Tibial nerve (tissue), 4 donors: ENCODE results near the gene ATP6V1F.

Source experiments
- CTCF ChIP-seq, 5 experiments: fragments of 200-600 bp in 3 of 5; fragments of 450-650 bp in 2 of 5; sonication (generic) in 3 of 5; IDR thresholded peaks; one replicate each; pipeline ENCODE4 v1.5.1; 2016 to 2019; ENCODE audit warnings: antibody characterized with exemption in 5 of 5, mild to moderate bottlenecking in 3 of 5, moderate library complexity in 2 of 5
- EP300 ChIP-seq, 2 donors: sonication (generic); formaldehyde crosslinking; IDR thresholded peaks; one replicate each; pipeline ENCODE4 v1.6.1; 2017; ENCODE audit warnings: antibody characterized with exemption in 2 of 2, mild to moderate bottlenecking in 1 of 2
- POLR2A ChIP-seq, 2 donors: fragments of 450-650 bp; IDR thresholded peaks; one replicate each; pipeline ENCODE4 v1.6.1; 2017; ENCODE audit warnings: antibody characterized with exemption in 2 of 2, mild to moderate bottlenecking in 2 of 2, moderate library complexity in 2 of 2

GRCh38 chr7:128887169-128888038 is 24.7 kb downstream of the ATP6V1F start:
- TF ChIP-seq CTCF (IDR thresholded peaks at IDR 0.05) (no peak), POLR2A (IDR thresholded peaks at IDR 0.05) (no peak), EP300 (IDR thresholded peaks at IDR 0.05) (no peak)
